Thyroid gland (tissue), 4 donors: ENCODE data around the gene MCEMP1.

ENCODE experiments used
- POLR2A ChIP-seq, 2 donors: fragments of 450-650 bp; IDR thresholded peaks; one replicate each; pipeline ENCODE4 v1.6.1; 2017; ENCODE audit warnings: antibody characterized with exemption in 2 of 2, mild to moderate bottlenecking in 2 of 2, moderate library complexity in 1 of 2
- TF ChIP-seq, protein P1 (sequence below), 6 experiments: fragments of 200-600 bp in 3 of 6; fragments of 450-650 bp in 3 of 6; sonication (generic) in 3 of 6; IDR thresholded peaks; one replicate each; pipeline ENCODE4 v1.5.1; 2016 to 2019; ENCODE audit warnings: antibody characterized with exemption in 6 of 6, mild to moderate bottlenecking in 2 of 6, inconsistent platforms in 1 of 6, moderate library complexity in 1 of 6

DNA sequence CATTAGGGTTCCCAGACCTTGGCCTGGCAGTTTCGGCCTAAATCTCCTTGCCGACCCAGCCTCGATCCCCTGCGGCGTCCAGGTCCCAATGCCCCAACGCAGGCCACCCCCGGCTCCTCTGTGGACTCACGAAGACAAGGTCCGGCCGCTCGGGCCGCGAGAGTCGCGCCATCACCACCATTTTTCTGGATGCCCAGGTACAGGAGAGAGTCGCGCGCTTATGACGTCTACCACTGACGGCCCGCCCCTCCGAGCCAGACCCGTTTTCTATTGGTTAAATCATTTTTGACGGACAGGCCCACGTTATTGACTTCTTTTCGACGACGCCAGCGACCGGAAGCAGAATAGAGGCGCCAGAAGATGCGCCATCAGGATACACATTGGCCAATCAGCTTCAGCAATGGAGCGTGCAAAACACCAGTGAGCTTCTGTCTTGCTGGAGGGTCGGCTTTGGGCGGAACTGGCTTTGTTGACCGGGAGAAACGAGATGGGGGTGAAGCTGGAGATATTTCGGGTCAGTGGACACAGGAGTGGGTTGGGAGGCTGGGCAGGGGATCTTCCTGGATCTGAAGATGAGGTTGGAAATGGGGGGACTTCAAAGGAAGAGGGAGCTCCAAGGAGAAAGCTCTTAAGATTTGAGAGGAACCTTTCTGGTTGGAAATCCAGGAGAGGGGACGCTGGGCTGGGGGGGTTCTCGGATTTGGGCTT, 47.4 kb upstream of the MCEMP1 start, which contains the start of the genes PET100 and XAB2:
- peak in 1 of 2 donors; percentile 61 for TF ChIP-seq POLR2A (IDR thresholded peaks at IDR 0.05)
- TF ChIP-seq, protein P1, sequence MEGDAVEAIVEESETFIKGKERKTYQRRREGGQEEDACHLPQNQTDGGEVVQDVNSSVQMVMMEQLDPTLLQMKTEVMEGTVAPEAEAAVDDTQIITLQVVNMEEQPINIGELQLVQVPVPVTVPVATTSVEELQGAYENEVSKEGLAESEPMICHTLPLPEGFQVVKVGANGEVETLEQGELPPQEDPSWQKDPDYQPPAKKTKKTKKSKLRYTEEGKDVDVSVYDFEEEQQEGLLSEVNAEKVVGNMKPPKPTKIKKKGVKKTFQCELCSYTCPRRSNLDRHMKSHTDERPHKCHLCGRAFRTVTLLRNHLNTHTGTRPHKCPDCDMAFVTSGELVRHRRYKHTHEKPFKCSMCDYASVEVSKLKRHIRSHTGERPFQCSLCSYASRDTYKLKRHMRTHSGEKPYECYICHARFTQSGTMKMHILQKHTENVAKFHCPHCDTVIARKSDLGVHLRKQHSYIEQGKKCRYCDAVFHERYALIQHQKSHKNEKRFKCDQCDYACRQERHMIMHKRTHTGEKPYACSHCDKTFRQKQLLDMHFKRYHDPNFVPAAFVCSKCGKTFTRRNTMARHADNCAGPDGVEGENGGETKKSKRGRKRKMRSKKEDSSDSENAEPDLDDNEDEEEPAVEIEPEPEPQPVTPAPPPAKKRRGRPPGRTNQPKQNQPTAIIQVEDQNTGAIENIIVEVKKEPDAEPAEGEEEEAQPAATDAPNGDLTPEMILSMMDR (IDR thresholded peaks at IDR 0.05), result peak in 1 of 6 experiments; percentile 7
